HFF-Myc (cell line): ENCODE results near the gene NUP93.

Experiments used
- DNase-seq: peaks from one replicate; pipeline ENCODE4 v3.0.0-alpha.2; 2011; ENCODE audit warnings: low read depth; ENCODE audit errors: extremely low read depth
- H3K4me3 ChIP-seq: replicated peaks from 2 replicates; pipeline ENCODE4 v1.5.1; 2011; ENCODE audit warnings: low read depth, mild to moderate bottlenecking, control low read depth, low read length
- TF ChIP-seq, protein P1 (sequence below): IDR thresholded peaks from 2 replicates; pipeline ENCODE4 v1.5.1; 2012; ENCODE audit warnings: mild to moderate bottlenecking, low read depth, low read length, control low read depth; ENCODE audit errors: missing control alignments

The NUP93 gene

DNA sequence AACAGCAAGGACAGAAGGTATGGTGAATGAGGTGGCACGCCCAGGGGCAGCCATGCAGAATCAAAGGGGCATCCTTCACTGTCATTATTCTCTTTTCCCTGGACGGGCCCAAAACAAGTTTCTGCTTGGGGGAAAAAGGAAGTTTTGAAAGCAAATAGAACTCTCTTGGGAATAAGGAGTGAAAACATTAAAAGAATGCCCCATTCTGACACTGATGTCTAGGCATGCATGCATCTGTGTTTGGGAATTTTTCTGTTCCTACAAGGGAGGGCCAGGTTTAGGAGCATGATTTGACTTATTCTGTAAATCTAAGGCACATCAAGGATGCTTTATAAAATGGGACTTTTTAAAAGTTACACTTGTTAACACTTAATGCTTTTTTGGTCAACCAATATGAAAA lies 100.7 kb downstream of the NUP93 start:
- TF ChIP-seq, protein P1, sequence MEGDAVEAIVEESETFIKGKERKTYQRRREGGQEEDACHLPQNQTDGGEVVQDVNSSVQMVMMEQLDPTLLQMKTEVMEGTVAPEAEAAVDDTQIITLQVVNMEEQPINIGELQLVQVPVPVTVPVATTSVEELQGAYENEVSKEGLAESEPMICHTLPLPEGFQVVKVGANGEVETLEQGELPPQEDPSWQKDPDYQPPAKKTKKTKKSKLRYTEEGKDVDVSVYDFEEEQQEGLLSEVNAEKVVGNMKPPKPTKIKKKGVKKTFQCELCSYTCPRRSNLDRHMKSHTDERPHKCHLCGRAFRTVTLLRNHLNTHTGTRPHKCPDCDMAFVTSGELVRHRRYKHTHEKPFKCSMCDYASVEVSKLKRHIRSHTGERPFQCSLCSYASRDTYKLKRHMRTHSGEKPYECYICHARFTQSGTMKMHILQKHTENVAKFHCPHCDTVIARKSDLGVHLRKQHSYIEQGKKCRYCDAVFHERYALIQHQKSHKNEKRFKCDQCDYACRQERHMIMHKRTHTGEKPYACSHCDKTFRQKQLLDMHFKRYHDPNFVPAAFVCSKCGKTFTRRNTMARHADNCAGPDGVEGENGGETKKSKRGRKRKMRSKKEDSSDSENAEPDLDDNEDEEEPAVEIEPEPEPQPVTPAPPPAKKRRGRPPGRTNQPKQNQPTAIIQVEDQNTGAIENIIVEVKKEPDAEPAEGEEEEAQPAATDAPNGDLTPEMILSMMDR = no peak
- no peak overlapping the region for H3K4me3 ChIP-seq
- DNase-seq = no peak

DNA sequence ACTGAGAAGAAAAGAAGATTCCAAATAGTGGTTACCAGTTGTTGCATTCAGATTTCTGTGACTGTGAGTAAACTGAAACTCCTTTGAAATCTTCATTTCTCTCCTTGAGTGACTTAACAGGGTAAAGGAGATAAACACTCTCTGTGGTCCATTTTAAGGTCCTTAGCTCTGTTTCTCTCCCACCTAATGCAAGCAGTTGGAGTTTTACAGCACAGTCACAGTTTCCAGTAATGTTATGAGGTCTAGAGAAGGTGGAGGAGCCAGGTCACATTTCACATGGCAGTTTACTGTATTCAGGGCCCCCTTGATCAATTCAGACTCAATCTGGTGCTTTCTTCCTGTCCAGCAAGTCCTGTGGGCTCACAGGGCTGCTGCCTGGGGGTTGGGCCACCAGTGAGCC lies 102.8 kb downstream of the NUP93 start:
- DNase-seq = no peak
- H3K4me3 ChIP-seq = no peak overlapping the region
- TF ChIP-seq, protein P1 = no peak

DNA sequence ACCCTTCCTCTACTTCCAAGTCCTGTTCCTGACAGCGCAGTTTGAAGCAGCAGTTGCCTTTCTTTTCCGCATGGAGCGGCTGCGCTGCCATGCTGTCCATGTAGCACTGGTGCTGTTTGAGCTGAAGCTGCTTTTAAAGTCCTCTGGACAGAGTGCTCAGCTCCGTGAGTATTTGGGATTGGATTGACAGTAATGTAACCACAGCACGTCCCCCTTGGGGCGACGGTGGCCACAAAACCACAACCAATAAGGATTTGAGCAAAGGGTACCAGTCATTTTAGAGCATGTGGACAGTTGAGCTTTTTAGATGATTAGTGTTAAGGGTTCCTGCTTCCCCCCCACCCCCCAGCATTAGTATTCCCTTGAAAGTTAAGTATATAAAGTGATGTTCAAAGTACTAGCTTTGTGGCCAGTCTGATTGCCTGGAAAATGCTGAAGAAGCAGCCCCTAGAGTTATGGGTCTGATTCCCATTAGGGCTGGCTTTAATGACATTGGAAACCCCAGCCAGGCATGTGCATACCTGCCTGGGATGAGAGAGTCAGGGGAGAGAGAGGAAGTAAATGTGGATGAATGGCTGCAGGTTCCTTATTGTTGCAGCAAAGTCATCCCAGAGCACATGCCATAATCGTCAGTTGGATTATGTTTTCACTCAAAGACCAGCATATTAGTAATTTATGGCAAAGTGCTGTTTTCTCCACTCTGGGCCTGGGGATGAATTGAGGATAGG lies 103.5 kb downstream of the NUP93 start:
- DNase-seq = no peak
- TF ChIP-seq, protein P1 = no peak
- H3K4me3 ChIP-seq = no peak overlapping the region

DNA sequence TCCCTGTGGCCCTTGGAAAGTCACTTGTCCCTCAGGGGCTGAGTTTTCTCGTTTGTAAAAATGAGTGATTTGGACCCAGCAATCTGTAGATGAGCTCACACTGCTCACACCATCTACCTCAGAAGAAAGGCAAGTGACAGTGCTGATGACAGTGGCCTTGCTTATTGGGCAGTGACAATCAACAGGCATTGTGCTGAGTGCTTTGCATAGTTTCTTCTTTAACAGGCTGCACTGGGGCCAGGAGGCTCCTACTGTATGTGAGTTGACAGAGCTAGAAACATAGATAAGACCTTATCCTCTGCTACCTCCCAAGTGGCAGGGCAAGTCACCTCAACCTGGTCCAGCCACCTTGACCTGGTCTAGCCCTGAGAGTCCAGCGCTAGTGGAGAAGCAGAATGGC lies 105.4 kb downstream of the NUP93 start:
- DNase-seq = no peak
- TF ChIP-seq, protein P1 = no peak

DNA sequence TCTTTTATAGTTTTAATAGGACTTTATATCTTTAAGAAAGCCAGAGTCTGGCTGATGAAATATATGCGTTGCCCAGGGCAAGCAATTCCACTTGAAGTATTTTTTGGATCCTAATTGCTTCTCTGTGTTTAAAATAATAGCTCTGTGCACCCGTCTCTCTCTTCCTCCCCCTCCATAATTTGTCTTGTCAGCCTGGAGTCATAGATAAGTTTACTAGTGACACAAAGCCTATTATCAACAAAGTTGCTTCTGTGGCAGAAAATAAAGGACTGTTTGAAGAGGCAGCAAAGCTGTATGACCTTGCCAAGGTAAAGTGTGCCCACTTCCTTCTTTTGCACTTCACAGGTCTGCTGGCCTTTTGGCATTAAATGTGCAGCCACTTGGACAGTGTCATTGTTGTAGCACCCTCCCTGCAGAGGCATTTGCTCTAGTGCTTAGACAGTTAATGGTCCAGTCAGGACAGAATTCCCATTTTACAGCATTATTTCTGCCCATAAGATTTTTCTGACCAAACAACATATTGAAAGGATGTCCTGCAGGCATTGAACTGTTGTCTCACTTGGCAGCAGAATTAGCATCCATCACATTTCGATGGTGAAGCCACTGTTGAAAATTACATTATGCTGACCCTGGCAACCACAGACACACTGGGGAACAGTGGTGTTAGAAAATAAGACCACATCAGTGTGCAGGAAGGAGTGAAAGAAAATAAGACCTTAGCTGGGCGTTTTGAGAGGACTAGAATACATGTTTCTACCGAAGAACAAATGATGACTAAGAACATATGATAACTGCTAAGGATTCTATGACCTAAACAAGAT lies 106.7 kb downstream of the NUP93 start:
- no peak for DNase-seq
- no peak overlapping the region for H3K4me3 ChIP-seq
- TF ChIP-seq, protein P1 = no peak

More for the DNA sequence above, 105.4 kb downstream of the NUP93 start:
- no peak overlapping the region for H3K4me3 ChIP-seq

DNA sequence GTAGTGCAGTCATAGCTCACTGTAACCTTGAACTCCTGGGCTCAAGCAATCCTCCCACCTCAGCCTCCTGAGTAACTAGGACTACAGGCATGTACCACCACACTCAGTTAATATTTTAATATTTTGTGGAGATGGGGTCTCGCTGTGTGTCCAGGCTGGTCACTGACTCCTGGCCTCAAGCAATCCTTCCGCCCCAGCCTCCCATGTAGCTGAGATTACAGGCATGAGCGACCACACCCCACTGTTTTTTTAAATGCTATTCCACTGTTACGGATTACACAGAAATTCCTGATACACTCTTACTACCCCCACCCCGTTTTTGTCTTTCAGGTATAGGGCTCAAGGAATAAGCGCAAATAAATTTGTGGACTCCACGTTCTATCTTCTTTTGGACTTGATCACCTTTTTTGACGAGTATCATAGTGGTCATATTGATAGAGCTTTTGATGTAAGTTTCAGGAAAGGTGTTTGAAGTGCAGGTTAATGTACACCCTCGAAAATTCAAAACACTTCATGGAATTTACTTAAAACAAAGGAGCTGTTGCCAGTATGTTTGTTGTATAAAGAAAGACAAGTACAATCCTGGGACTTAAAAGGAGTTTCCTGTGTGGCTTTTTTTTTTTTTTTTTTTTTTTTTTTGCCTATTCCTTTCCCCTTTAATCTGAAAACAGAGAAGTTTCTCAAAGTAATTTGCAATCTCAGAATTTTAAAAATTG lies 108.9 kb downstream of the NUP93 start:
- no peak for DNase-seq
- H3K4me3 ChIP-seq = no peak overlapping the region
- TF ChIP-seq, protein P1 = no peak
